ENCODE data around the gene ASIC3.

DNA sequence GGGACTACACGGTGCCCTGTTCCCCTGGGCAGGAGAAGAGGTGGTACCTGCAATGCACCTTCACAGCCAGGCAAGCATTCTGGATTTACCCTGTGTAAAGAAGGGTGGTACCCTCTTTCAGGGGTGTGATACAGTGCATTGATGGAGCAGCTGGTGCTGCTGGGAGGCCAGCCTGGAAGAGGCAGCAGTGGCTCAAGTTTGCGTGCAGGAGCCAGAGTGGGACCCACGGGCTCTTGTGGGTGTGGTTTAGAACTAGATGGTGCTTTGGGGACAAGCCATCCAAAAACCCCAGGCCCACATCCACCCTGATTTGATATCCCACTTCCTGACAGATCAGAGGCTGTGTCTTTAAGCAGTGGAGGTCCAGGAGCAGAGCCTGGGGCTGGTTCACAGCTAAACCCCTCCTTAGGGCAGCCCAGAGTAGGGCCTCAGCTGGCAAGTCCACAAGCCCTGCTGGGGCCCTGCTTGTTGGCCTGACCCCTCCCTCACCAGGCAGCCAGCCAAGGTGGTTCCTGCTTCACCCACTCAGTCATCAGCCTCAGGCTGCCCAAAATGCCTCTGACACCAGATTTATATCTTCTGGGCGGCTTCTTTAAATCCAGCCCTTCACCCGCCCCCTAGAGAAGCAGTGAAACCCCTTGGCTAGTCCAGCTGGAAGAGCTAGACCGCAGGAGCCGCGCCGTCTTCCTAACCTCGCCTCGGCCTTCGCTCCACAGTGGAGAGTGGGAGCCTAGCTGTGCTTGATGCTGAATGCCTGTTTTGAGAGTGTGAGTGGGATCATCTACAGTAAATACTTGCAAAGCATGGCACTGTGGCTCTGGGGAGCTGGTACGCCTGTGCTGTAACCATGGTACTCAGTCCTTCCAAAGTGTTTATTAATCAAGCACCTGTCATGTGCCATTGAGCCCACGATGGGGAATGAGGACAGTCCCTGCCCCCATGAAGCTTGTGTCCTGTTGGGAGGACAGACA lies 1.4 kb upstream of the ASIC3 start:
- TF ChIP-seq CTCF (IDR thresholded peaks at IDR 0.05; ENCODE audit: poor library complexity): no peak
- TF ChIP-seq EZH2 (IDR thresholded peaks at IDR 0.05; ENCODE audit: borderline replicate concordance): no peak
